NCI-H510A treated with DMSO at 0.1 percent for 48 hours (cell line): Measurements from ENCODE around the gene PTPRN.
A peak's percentile ranks its signal among the peaks of the same experiment; 100 is the strongest.

ENCODE experiments used
- DNase-seq: peaks from one replicate; lab custom pipeline; 2025; lab: John Stamatoyannopoulos, UW

PTPRN gene

DNA sequence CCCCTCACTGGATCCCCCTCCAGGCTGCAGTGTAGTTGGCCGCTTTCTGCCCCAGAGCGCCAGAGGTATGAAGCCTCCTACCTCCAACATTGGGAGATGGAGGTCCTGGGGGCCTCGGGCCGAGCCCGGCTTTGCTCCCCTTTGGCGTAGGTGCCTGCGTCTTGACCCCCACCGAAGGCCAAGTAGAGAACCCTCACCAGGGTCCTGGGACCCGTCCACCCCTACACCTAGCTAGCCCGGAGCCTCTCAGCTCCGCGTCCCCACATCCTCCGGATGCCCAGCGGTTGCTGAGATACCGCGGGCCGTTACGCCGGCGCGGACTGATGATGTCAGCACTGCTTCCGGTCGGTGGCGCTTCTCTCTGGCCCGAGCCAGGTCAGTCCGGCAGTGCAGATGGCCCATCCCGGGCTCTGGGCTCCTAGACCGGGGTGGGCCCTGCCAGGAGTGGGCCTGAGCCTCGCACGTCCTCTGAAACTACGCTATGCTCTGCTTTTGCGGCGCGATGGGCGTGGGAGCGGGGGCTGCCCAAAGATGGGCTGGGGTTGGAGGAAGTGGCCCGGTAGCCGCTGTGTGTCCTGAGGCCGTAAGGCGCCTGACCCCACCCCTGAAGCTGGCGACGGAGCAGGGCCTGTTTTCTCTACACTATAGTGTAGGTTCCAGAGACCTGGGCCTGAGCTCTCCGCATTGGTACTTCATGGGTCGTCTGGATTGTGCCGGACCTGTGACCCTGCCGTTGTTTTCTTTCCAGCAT, 63.9 kb downstream of the PTPRN start, which contains the start of the genes GLB1L and STK16:
TSS of gene GLB1L (minus strand) at position 297 of the 751 bp plus-strand sequence. CDS start 1,871 bp downstream, outside the sequence.
TSS of gene STK16 (plus strand) at position 332 of the 751 bp plus-strand sequence. CDS start 521 bp downstream, outside the sequence.
- DNase-seq: peak; percentile 84

DNA sequence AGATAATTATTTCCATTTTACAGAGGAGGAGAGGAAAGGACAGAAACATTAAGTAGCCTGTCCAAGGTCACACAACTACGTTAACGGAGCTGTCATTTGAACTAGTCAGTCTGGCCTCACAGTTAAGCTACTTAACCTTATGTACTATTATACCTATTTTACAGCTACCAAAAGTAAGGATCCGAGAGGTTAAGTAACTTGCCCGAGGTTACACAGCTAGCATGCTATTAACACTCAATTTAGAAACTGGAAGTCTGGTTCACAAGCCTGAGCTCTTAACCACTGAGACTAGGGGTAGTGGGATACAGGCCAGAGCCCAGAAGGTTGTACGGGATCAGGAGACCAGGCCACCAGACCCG, 64.4 kb downstream of the PTPRN start:
- DNase-seq: no peak

DNA sequence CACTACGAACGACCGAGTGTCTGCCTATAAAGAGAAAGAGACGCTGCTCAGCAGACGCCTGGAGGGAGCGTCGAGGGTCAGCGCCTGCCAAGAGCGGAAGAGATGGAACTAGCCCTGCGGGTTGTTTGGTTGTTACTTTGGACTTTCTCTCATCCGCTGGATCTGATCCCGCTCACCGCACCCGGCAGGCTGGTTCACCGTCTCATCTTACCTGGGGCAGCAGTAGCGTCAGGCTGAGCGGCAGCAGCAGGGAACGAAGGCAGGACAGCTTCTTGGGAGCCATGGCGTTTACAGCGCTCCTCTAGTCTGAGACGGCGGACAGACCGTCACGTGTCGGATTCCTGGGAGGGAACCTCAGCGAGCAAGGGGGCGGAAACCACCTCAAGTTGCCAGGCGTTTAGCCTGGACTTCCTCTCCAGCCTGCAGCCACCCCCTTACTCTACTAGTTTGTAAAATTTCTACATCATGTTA, 65.9 kb downstream of the PTPRN start:
- no peak for DNase-seq
